Mucosa of descending colon (tissue), 3 donors: Measurements from ENCODE around the gene TAP2. TPM values are rescaled to one million over a fixed set of nuclear protein-coding genes. Genes with fewer than 3 reads are reported as not detected.

Experiments used
- ATAC-seq: fragments of 200-7000 bp; cut with Tn5 transposase; one replicate; pipeline ENCODE4 v1.9.1; 2020; ENCODE audit warnings: mild to moderate bottlenecking, moderate library complexity
- DNase-seq, 3 donors: peaks; one replicate each; pipeline ENCODE4 v3.0.0-alpha.2; 2020
- H3K36me3 ChIP-seq: fragments of 200-600 bp; one replicate; pipeline ENCODE4 v1.8.0; 2021; ENCODE audit warnings: low read depth, mild to moderate bottlenecking
- H3K4me1 ChIP-seq: fragments of 200-600 bp; one replicate; pipeline ENCODE4 v1.8.0; 2021; ENCODE audit warnings: low read depth, mild to moderate bottlenecking
- H3K4me3 ChIP-seq: fragments of 200-600 bp; one replicate; pipeline ENCODE4 v1.8.0; 2021; ENCODE audit warnings: mild to moderate bottlenecking
- H3K9me3 ChIP-seq: fragments of 200-600 bp; one replicate; pipeline ENCODE4 v1.8.0; 2021; ENCODE audit warnings: mild to moderate bottlenecking
- intact Hi-C, 2 donors: fragments of 100-400 bp; cut with DNase I in 1 of 2; cut with micrococcal nuclease in 1 of 2; formaldehyde crosslinking; loops; one replicate each; pipeline versions ENCODE4 v1.11.0 to v1.11.1; 2022; cut with DNase I, micrococcal nuclease
- long read RNA-seq, 2 donors: library from polyadenylated mRNA; unstranded; transcript quantifications; one replicate each; pipeline ENCODE4 v2.0.0, GENCODE V29; 2019 to 2021
- total RNA-seq, 3 donors: library from RNA; stranded (reverse); fragmentation: NEBNext Ultra II Directional in 2 of 3; extraction: Animal tissue kit (Norgen Biotek cat#: 25700) in 2 of 3; gene quantifications; one replicate each; pipeline versions ENCODE4 v1.2.1 to v1.2.4, GENCODE V29; 2021 to 2023
- TF ChIP-seq, protein P1 (sequence below): fragments of 200-600 bp; IDR thresholded peaks from one replicate; pipeline ENCODE4 v1.8.0; 2022; ENCODE audit warnings: antibody characterized with exemption, mild to moderate bottlenecking
- donor health status: DM: no; HTN: no; CAD: no; lungs with moderate emphysema.
- donor health status: DM: no; HTN: no; CAD: no.
- donor health status: DM: no; HTN: yes; CAD: no.

Gene TAP2
- total RNA-seq = 100 to 1,000 TPM in 1 of 3 donors, 10 to 100 TPM in 2; 47.4 to 179 (median 52.7) TPM
- long read RNA-seq, donor 1, full-length matches to known transcripts = 2 of 3 reads
- long read RNA-seq, donor 1, partial matches to known transcripts = 0 of 3 reads
- long read RNA-seq, donor 1, other reads (novel, unspliced or antisense) = 1 of 3 reads
- long read RNA-seq, donor 2, full-length matches to known transcripts = 1 of 1 reads
- long read RNA-seq, donor 2, partial matches to known transcripts = 0 of 1 reads
- long read RNA-seq, donor 2, other reads (novel, unspliced or antisense) = 0 of 1 reads

DNA sequence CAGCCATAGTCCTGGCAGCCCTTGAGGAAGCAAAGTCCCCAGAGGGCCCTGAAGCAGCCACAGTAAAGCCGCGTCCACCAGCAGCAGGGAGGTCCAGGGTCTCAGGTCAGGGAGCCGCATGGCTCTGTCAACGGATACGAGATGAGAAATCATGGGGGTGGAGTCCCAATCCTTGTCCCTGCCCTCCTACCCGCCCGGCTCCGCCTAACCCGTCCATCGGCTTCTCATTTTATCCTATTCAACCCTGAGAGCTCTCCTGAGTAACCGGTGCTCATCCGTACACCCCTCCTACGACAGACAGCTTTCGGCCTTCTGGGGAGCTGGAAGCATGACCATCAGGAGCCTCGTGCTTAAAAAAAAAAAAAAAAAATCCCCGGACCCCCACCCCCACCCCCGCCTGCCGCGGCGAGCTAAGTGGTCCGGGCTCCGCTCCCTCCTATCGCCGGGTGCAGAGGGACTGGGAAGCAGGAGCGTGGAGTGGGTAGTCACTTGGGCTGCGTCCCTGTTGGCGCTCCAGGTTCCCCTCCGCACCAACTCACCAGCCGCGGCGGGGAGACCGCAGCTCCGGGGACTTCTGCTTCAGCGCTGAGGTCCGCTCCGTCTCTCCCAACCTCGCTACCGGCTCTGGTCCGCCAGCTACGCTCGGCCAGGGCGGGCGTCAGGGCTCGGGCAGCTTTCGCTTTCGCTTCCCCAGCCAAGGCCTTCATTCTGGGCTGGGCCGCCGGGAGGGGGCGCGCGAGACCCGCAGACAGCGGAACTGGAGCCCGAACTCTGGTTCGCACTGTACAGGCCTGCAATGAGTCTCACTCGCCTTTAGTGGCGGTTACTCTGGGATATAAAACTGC is at the start of gene TAP2:
TAP2 (minus strand) TSS at position 626 of the 845 bp plus-strand sequence; CDS start at position 120, 506 bp downstream.
- ATAC-seq (peak; percentile 96), DNase-seq (peak; percentile 97 to 99 (median 99))
- TF ChIP-seq, protein P1, sequence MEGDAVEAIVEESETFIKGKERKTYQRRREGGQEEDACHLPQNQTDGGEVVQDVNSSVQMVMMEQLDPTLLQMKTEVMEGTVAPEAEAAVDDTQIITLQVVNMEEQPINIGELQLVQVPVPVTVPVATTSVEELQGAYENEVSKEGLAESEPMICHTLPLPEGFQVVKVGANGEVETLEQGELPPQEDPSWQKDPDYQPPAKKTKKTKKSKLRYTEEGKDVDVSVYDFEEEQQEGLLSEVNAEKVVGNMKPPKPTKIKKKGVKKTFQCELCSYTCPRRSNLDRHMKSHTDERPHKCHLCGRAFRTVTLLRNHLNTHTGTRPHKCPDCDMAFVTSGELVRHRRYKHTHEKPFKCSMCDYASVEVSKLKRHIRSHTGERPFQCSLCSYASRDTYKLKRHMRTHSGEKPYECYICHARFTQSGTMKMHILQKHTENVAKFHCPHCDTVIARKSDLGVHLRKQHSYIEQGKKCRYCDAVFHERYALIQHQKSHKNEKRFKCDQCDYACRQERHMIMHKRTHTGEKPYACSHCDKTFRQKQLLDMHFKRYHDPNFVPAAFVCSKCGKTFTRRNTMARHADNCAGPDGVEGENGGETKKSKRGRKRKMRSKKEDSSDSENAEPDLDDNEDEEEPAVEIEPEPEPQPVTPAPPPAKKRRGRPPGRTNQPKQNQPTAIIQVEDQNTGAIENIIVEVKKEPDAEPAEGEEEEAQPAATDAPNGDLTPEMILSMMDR = peak; percentile 97
- intact Hi-C loops = loop anchor here in 1 of 2 donors (2.0 kb wide), 1 partner anchor 30 kb away; no protein-coding TSS in a partner anchor
- Histone ChIP-seq H3K4me3 (peak within 1 kb of the TSS; percentile 42), H3K9me3 (no peaks in the 10 kb centered on the region), H3K4me1 (peaks cover 24% of the 10 kb centered on the region), H3K36me3 (no peaks in the 10 kb centered on the region)

DNA sequence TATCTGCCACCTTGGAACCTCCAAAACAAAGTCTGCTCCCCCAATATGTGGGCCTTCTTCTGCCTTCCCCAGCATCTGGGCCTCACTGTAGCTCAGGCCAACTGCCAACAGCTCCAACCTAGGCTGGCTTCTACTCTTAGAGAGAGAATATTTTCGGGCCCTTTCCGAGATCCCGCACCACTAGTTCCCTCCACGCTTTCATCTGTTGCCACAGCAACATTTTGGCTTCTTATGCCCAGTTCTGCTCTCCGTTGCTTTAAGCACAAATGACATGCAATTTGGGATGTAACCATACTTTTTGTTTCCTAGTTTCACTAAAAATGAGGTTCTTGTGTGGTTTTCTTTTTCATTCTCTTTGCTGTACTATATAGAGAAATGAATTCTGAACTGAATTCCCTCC is 49.1 kb upstream of the TAP2 start:
- H3K4me3 ChIP-seq = no peak overlapping the region
- H3K9me3 ChIP-seq = no peaks in the 10 kb centered on the region
- DNase-seq = no peak
- no peak for ATAC-seq
- no peaks in the 10 kb centered on the region for H3K4me1 ChIP-seq
- intact Hi-C loops = loop anchor here in 1 of 2 donors (10.0 kb wide), 2 partner anchors 57 to 97 kb away; partner anchors contain the start of gene HLA-DMB
- TF ChIP-seq, protein P1 = no peak
- H3K36me3 ChIP-seq = no peaks in the 10 kb centered on the region

DNA sequence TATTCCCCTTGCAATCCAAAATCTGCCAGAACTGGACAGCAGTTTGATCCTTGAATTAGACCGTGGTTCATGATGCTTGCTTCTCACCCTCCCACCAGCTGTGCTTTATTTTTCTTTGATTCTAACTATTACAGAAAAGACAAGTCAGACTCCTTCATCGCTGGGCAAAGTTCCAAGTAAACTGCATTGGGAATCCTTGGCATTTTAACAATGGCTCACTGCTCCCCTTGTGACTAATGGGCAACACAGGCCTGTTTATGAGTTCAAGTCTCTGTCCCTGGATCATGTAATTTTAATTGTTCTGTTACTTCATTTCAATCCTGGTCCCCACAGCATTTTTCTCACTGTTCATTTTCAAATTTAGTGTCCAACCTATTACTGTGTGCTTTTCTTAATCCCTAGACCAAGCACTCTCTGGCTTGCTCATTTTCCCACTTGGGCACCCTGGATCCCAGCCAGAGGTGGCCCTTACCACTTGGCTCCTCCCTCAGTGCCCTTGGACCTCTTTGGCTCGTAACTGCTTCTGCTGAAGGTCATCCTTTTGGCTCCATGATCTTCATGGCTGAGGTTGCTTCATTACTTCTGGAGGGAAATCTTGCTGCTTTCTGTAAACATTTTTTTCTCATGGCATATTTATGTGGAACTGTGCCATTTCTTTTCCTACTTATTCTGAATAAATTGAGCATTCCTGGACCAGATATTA is 48.3 kb upstream of the TAP2 start:
- H3K4me1 ChIP-seq = no peaks in the 10 kb centered on the region
- ATAC-seq = no peak
- no peaks in the 10 kb centered on the region for H3K9me3 ChIP-seq
- no peak for DNase-seq
- H3K36me3 ChIP-seq = no peaks in the 10 kb centered on the region
- TF ChIP-seq, protein P1 = no peak
- intact Hi-C loops = loop anchor here in 1 of 2 donors (10.0 kb wide), 2 partner anchors 58 to 98 kb away; partner anchors contain the start of gene HLA-DMB
- no peak overlapping the region for H3K4me3 ChIP-seq

- ATAC-seq = peak; percentile 71
- no peak for DNase-seq
- H3K9me3 ChIP-seq = no peaks in the 10 kb centered on the region
- no peaks in the 10 kb centered on the region for H3K36me3 ChIP-seq
- no peak overlapping the region for H3K4me3 ChIP-seq
- no peaks in the 10 kb centered on the region for H3K4me1 ChIP-seq
- TF ChIP-seq, protein P1 = peak; percentile 10
- intact Hi-C loops = loop anchor here in 1 of 2 donors (10.0 kb wide), 2 partner anchors 59 to 99 kb away; partner anchors contain the start of gene HLA-DMB
Observed at GRCh38 chr6:32885698-32886286, 47.3 kb upstream of the TAP2 start.

DNA sequence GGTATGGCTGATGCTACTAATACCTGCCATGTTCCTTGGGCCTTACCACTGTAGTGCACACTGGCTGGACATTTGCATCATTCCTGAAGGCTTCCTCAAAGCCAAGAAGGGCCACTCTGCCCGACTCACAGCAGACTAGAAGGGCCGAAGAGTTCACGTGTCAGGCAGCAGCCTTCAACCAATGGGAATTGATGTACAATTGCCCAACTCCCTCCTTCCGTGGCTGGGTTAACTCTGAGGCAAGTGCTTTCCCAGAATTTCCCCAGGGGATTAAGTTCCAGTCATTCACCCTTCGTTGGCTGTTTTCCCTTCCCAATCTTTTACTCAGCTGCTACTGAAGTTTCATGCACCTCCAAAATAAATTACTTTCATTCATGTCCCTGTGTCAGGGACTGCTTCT is 45.2 kb upstream of the TAP2 start:
- TF ChIP-seq, protein P1 = no peak
- no peaks in the 10 kb centered on the region for H3K4me1 ChIP-seq
- ATAC-seq = no peak
- no peaks in the 10 kb centered on the region for H3K36me3 ChIP-seq
- no peak for DNase-seq
- intact Hi-C loops = loop anchor here in 1 of 2 donors (10.0 kb wide), 2 partner anchors 61 to 101 kb away; partner anchors contain the start of gene HLA-DMB
- H3K4me3 ChIP-seq = no peak overlapping the region
- no peaks in the 10 kb centered on the region for H3K9me3 ChIP-seq
